HEK293 (cell line): ENCODE measurements around the gene MBD3L1.

ENCODE experiments used
- CTCF ChIA-PET: fragments of 350-600 bp; formaldehyde crosslinking; extraction: SDS; loops from one replicate; lab custom pipeline; 2021; ENCODE audit warnings: antibody characterized with exemption; lab: Yijun Ruan, JAX
- POLR2A ChIA-PET: fragments of 300-600 bp; formaldehyde crosslinking; extraction: SDS; loops from one replicate; lab custom pipeline; 2020; ENCODE audit warnings: antibody characterized with exemption, inconsistent platforms; lab: Yijun Ruan, JAX
- H3K27ac ChIP-seq: fragments of 200-500 bp; sonication (Bioruptor generic); 2 replicates; pipeline ENCODE4 v1.5.1; 2014; ENCODE audit warnings: low read depth, low read length, control low read depth, inconsistent platforms; ENCODE audit errors: extremely low read depth
- H3K36me3 ChIP-seq, 2 experiments: fragments of 200-500 bp in 1 of 2; sonication (Bioruptor generic) in 1 of 2; 1 replicate in 1 of 2; 2 replicates in 1 of 2; pipeline ENCODE4 v1.5.1; 2014 to 2017; ENCODE audit warnings: inconsistent platforms in 2 of 2, low read length in 2 of 2; ENCODE audit not compliant: control insufficient read depth in 2 of 2, insufficient read depth in 1 of 2
- H3K4me1 ChIP-seq: fragments of 200-500 bp; sonication (Bioruptor generic); 2 replicates; pipeline ENCODE4 v1.5.1; 2014; ENCODE audit warnings: mild to moderate bottlenecking, low read length, inconsistent platforms; ENCODE audit not compliant: control insufficient read depth, insufficient read depth
- H3K4me3 ChIP-seq: 2 replicates; pipeline ENCODE4 v1.5.1; 2011; ENCODE audit warnings: low read depth, mild to moderate bottlenecking, control low read depth, low read length, moderate library complexity
- H3K9me3 ChIP-seq: fragments of 200-500 bp; sonication (Bioruptor generic); 2 replicates; pipeline ENCODE4 v1.5.1; 2014; ENCODE audit warnings: low read depth, low read length, inconsistent platforms; ENCODE audit not compliant: control insufficient read depth, insufficient read depth
- GLI2 ChIP-seq: fragments of 450-650 bp; formaldehyde crosslinking; IDR thresholded peaks from 2 replicates; pipeline ENCODE4; 2017; ENCODE audit warnings: missing biosample characterization, missing genetic modification characterization, low read depth, borderline replicate concordance
- GLIS2 ChIP-seq: fragments of 450-650 bp; formaldehyde crosslinking; IDR thresholded peaks from 2 replicates; pipeline ENCODE4 v1.5.1; 2016; ENCODE audit warnings: missing biosample characterization, missing genetic modification characterization
- OVOL3 ChIP-seq: fragments of 450-650 bp; formaldehyde crosslinking; IDR thresholded peaks from 2 replicates; pipeline ENCODE4 v1.5.1; 2016; ENCODE audit warnings: missing biosample characterization, missing genetic modification characterization
- PRDM4 ChIP-seq: fragments of 450-650 bp; formaldehyde crosslinking; IDR thresholded peaks from 2 replicates; pipeline ENCODE4 v1.5.1; 2017; ENCODE audit warnings: missing biosample characterization, missing genetic modification characterization
- ZBTB21 ChIP-seq: fragments of 450-650 bp; formaldehyde crosslinking; IDR thresholded peaks from 2 replicates; pipeline ENCODE4 v1.5.1; 2017; ENCODE audit warnings: missing biosample characterization, missing genetic modification characterization
- ZBTB26 ChIP-seq: fragments of 450-650 bp; formaldehyde crosslinking; optimal IDR thresholded peaks from 2 replicates; pipeline ENCODE3; 2016; ENCODE audit warnings: missing biosample characterization, mild to moderate bottlenecking, missing genetic modification characterization
- ZFHX2 ChIP-seq: fragments of 450-650 bp; formaldehyde crosslinking; conservative IDR thresholded peaks from 2 replicates; pipeline ENCODE4 v1.5.1; 2016; ENCODE audit warnings: missing biosample characterization, missing genetic modification characterization
- ZFP41 ChIP-seq: fragments of 450-650 bp; formaldehyde crosslinking; IDR thresholded peaks from 2 replicates; pipeline ENCODE4 v1.5.1; 2016; ENCODE audit warnings: missing biosample characterization, missing genetic modification characterization, borderline replicate concordance
- ZFP69B ChIP-seq: fragments of 450-650 bp; formaldehyde crosslinking; IDR thresholded peaks from 2 replicates; pipeline ENCODE4 v1.5.1; 2016; ENCODE audit warnings: missing biosample characterization, missing genetic modification characterization
- ZNF112 ChIP-seq: fragments of 450-650 bp; formaldehyde crosslinking; IDR thresholded peaks from 2 replicates; pipeline ENCODE4 v1.5.0; 2017; ENCODE audit warnings: missing biosample characterization, missing genetic modification characterization
- ZNF140 ChIP-seq: fragments of 450-650 bp; formaldehyde crosslinking; IDR thresholded peaks from 2 replicates; pipeline ENCODE4 v1.5.1; 2016; ENCODE audit warnings: missing biosample characterization, missing genetic modification characterization
- ZNF274 ChIP-seq, 2 experiments: fragments of 200-500 bp in 1 of 2; fragments of 450-650 bp in 1 of 2; sonication (Bioruptor generic) in 1 of 2; formaldehyde crosslinking in 1 of 2; IDR thresholded peaks; 2 replicates each; pipeline versions ENCODE4 v1.5.1 to v1.6.1; 2014 to 2016; ENCODE audit warnings: borderline replicate concordance in 1 of 2, inconsistent platforms in 1 of 2, low read length in 1 of 2, missing biosample characterization in 1 of 2, missing genetic modification characterization in 1 of 2
- ZNF335 ChIP-seq: fragments of 450-650 bp; formaldehyde crosslinking; conservative IDR thresholded peaks from 2 replicates; pipeline ENCODE4 v1.5.1; 2016; ENCODE audit warnings: missing biosample characterization, missing genetic modification characterization
- ZNF558 ChIP-seq: fragments of 450-650 bp; formaldehyde crosslinking; IDR thresholded peaks from 2 replicates; pipeline ENCODE4 v1.5.1; 2016; ENCODE audit warnings: missing biosample characterization, missing genetic modification characterization
- ZNF560 ChIP-seq: fragments of 450-650 bp; formaldehyde crosslinking; IDR thresholded peaks from 2 replicates; pipeline ENCODE4 v1.5.1; 2017; ENCODE audit warnings: missing biosample characterization, missing genetic modification characterization, borderline replicate concordance
- ZNF629 ChIP-seq: fragments of 450-650 bp; formaldehyde crosslinking; IDR thresholded peaks from 2 replicates; pipeline ENCODE4 v1.5.1; 2017; ENCODE audit warnings: missing biosample characterization, missing genetic modification characterization
- ZNF768 ChIP-seq: fragments of 450-650 bp; formaldehyde crosslinking; IDR thresholded peaks from 2 replicates; pipeline ENCODE4 v1.5.1; 2018; ENCODE audit warnings: missing biosample characterization, mild to moderate bottlenecking, missing genetic modification characterization
- ZNF776 ChIP-seq: fragments of 450-650 bp; formaldehyde crosslinking; IDR thresholded peaks from 2 replicates; pipeline ENCODE4 v1.5.0; 2017; ENCODE audit warnings: missing biosample characterization, missing genetic modification characterization, borderline replicate concordance
- ZNF830 ChIP-seq: fragments of 450-650 bp; IDR thresholded peaks from 2 replicates; pipeline ENCODE4 v1.5.0; 2018; ENCODE audit warnings: missing biosample characterization, missing genetic modification characterization, low read depth, mild to moderate bottlenecking, moderate library complexity
- ZSCAN16 ChIP-seq: fragments of 450-650 bp; formaldehyde crosslinking; IDR thresholded peaks from 2 replicates; pipeline ENCODE4 v1.5.1; 2016; ENCODE audit warnings: missing biosample characterization, missing genetic modification characterization
- TF ChIP-seq, protein P1 (sequence below): fragments of 450-650 bp; formaldehyde crosslinking; IDR thresholded peaks from 2 replicates; pipeline ENCODE4 v1.5.1; 2016; ENCODE audit warnings: missing biosample characterization, missing genetic modification characterization

MBD3L1 gene

DNA sequence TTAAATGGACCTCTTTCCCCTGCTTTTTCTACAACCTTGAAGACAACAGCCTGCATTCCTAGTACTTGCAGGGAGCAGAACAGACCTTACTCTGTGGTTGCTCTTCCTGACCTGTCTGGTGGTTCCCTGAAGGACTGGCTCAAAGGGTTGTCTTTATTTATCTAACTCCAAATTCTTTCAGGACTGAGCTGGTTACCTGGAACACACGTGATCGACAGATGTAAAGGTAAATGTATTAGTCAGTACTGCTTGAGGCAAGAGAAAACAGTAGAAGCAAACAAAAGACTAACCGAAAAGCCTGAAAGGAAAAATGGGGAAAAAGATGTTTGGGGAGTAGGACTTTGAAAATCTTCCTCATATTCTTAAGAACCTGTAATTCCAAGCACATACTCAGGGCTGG is 18.0 kb upstream of the MBD3L1 start:
- H3K27ac ChIP-seq, result no peak overlapping the region
- peaks cover 0 to 13% of the 10 kb centered on the region in 2 experiments; a peak in 2 of 3 replicates for H3K36me3 ChIP-seq
- POLR2A ChIA-PET, result no interaction called here
- TF ChIP-seq ZBTB26 (tag by site-specific recombination), result no peak
- TF ChIP-seq OVOL3, result no peak
- TF ChIP-seq, protein P1, sequence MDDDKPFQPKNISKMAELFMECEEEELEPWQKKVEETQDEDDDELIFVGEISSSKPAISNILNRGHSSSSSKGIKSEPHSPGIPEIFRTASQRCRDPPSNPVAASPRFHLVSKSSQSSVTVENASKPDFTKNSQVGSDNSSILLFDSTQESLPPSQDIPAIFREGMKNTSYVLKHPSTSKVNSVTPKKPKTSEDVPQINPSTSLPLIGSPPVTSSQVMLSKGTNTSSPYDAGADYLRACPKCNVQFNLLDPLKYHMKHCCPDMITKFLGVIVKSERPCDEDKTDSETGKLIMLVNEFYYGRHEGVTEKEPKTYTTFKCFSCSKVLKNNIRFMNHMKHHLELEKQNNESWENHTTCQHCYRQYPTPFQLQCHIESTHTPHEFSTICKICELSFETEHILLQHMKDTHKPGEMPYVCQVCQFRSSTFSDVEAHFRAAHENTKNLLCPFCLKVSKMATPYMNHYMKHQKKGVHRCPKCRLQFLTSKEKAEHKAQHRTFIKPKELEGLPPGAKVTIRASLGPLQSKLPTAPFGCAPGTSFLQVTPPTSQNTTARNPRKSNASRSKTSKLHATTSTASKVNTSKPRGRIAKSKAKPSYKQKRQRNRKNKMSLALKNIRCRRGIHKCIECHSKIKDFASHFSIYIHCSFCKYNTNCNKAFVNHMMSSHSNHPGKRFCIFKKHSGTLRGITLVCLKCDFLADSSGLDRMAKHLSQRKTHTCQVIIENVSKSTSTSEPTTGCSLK, result no peak
- TF ChIP-seq ZNF335 (tag by site-specific recombination), result no peak
- TF ChIP-seq ZNF629, result no peak
- no peak for TF ChIP-seq GLIS2
- TF ChIP-seq ZBTB21 (tag by site-specific recombination), result no peak
- no peak for TF ChIP-seq ZNF768 (tag by site-specific recombination)
- no peak for TF ChIP-seq ZNF112
- TF ChIP-seq ZNF560 (tag by site-specific recombination), result no peak
- no peak for TF ChIP-seq ZNF830 (tag by site-specific recombination)
- no peak for TF ChIP-seq ZFP41 (tag by site-specific recombination)
- TF ChIP-seq ZNF776 (tag by site-specific recombination), result no peak
- TF ChIP-seq GLI2 (tag by site-specific recombination), result no peak
- TF ChIP-seq PRDM4 (tag by site-specific recombination), result no peak
- no peak for TF ChIP-seq ZSCAN16 (tag by site-specific recombination)
- no peak for TF ChIP-seq ZNF274 (IDR thresholded peaks at IDR 0.05; ENCODE audit: low read length)
- no peak for TF ChIP-seq ZNF274 (tag by site-specific recombination; IDR thresholded peaks at IDR 0.05; ENCODE audit: borderline replicate concordance)
- no peak for TF ChIP-seq ZFHX2 (tag by site-specific recombination)
- no peak for TF ChIP-seq ZFP69B (tag by site-specific recombination)
- H3K4me1 ChIP-seq, result no peaks in the 10 kb centered on the region
- CTCF ChIA-PET, result no interaction called here
- H3K4me3 ChIP-seq, result no peak overlapping the region
- H3K9me3 ChIP-seq, result no peaks in the 10 kb centered on the region; the same call in 1 of the 2 replicates

- H3K27ac ChIP-seq, result no peak overlapping the region
- H3K4me1 ChIP-seq, result no peaks in the 10 kb centered on the region
- peaks cover 0 to 27% of the 10 kb centered on the region in 2 experiments; a peak in 2 of 3 replicates for H3K36me3 ChIP-seq
- TF ChIP-seq ZNF558 (tag by site-specific recombination), result peak; percentile 99
- no peak for TF ChIP-seq ZNF140 (tag by site-specific recombination)
- TF ChIP-seq, all 188 proteins: peak for 1
- no peak overlapping the region for H3K4me3 ChIP-seq
- CTCF ChIA-PET, result interaction anchor here (1.0 kb wide), 1 partner anchor 121 kb away, joined by 3 read pairs; no protein-coding TSS in a partner anchor
- POLR2A ChIA-PET, result no interaction called here
- no peaks in the 10 kb centered on the region; the same call in 1 of the 2 replicates for H3K9me3 ChIP-seq
Measured at GRCh38 chr19:8815780-8816179, 16.4 kb upstream of the MBD3L1 start.
